WTC11 (cell line): ENCODE results near the gene FOXP1. TPM values are rescaled to one million over a fixed set of nuclear protein-coding genes. Genes with fewer than 3 reads are reported as not detected.

Experiments used
- ATAC-seq: fragments of 200-7000 bp; cut with Tn5 transposase; 2 replicates; pipeline ENCODE4 v1.10.0; 2021; ENCODE audit warnings: mild to moderate bottlenecking, moderate library complexity
- CTCF ChIA-PET: fragments of 300-600 bp; sonication (Branson Sonifier 250); formaldehyde crosslinking; loops from one replicate; lab custom pipeline; 2021; ENCODE audit warnings: antibody characterized with exemption; lab: Charles Lee
- POLR2A ChIA-PET: fragments of 350-600 bp; sonication (Branson Sonifier 250); formaldehyde crosslinking; loops from one replicate; lab custom pipeline; 2021; ENCODE audit warnings: antibody characterized with exemption; lab: Charles Lee
- DNase-seq: peaks from one replicate; pipeline ENCODE4 v3.0.0; 2021; ENCODE audit warnings: low spot score
- H3K27ac Mint-ChIP-seq: 2 replicates; pipeline ENCODE4 v1.8.0; 2021; ENCODE audit warnings: mixed read lengths
- H3K27me3 Mint-ChIP-seq: 2 replicates; pipeline ENCODE4 v1.8.0; 2021; ENCODE audit warnings: low read depth, mild to moderate bottlenecking, moderate library complexity, mixed read lengths
- H3K36me3 Mint-ChIP-seq: 2 replicates; pipeline ENCODE4 v1.8.0; 2021; ENCODE audit warnings: mixed read lengths
- H3K4me1 Mint-ChIP-seq: 2 replicates; pipeline ENCODE4 v1.8.0; 2022; ENCODE audit warnings: mixed read lengths
- H3K4me3 Mint-ChIP-seq: 2 replicates; pipeline ENCODE4 v1.8.0; 2021; ENCODE audit warnings: mild to moderate bottlenecking, moderate library complexity, mixed read lengths
- H3K9me3 Mint-ChIP-seq: 2 replicates; pipeline ENCODE4 v1.8.0; 2021; ENCODE audit warnings: mixed read lengths
- ATF1 ChIP-seq: sonication (generic); formaldehyde crosslinking; IDR thresholded peaks from 2 replicates; pipeline ENCODE4 v1.8.1; 2023; ENCODE audit warnings: mild to moderate bottlenecking, moderate library complexity, missing genetic modification reagents
- GABPB1 ChIP-seq: sonication (generic); formaldehyde crosslinking; IDR thresholded peaks from 2 replicates; pipeline ENCODE4 v1.8.1; 2023; ENCODE audit warnings: mild to moderate bottlenecking, missing genetic modification reagents
- GRHL2 ChIP-seq: fragments of 250-450 bp; sonication (Bioruptor Pico); IDR thresholded peaks from 2 replicates; pipeline ENCODE4 v1.8.0; 2022; ENCODE audit warnings: mild to moderate bottlenecking, moderate library complexity; ENCODE audit not compliant: insufficient replicate concordance, severe bottlenecking
- GTF2I ChIP-seq: fragments of 250-450 bp; sonication (Bioruptor Pico); conservative IDR thresholded peaks from 2 replicates; pipeline ENCODE4 v1.4.0; 2021; ENCODE audit warnings: mild to moderate bottlenecking
- NR1H2 ChIP-seq: sonication (generic); formaldehyde crosslinking; IDR thresholded peaks from 2 replicates; pipeline ENCODE4 v1.9.0; 2021; ENCODE audit warnings: mild to moderate bottlenecking, moderate library complexity, missing genetic modification reagents
- PRRX2 ChIP-seq: fragments of 250-450 bp; sonication (Bioruptor Pico); IDR thresholded peaks from 2 replicates; pipeline ENCODE4 v1.8.0; 2021; ENCODE audit warnings: mild to moderate bottlenecking
- RELA ChIP-seq: sonication (generic); formaldehyde crosslinking; IDR thresholded peaks from 2 replicates; pipeline ENCODE4 v1.8.1; 2022; ENCODE audit warnings: missing genetic modification reagents, mild to moderate bottlenecking, borderline replicate concordance
- SP1 ChIP-seq: sonication (generic); formaldehyde crosslinking; conservative IDR thresholded peaks from 2 replicates; pipeline ENCODE4 v1.8.1; 2022; ENCODE audit warnings: missing genetic modification reagents
- TEAD4 ChIP-seq: sonication (generic); formaldehyde crosslinking; IDR thresholded peaks from 2 replicates; pipeline ENCODE4 v1.8.0; 2022; ENCODE audit warnings: mild to moderate bottlenecking, missing genetic modification reagents
- ZNF219 ChIP-seq: sonication (generic); formaldehyde crosslinking; IDR thresholded peaks from 2 replicates; pipeline ENCODE4 v1.8.0; 2023; ENCODE audit warnings: missing genetic modification reagents, mild to moderate bottlenecking, borderline replicate concordance
- ZNF416 ChIP-seq: fragments of 250-450 bp; sonication (Bioruptor Pico); IDR thresholded peaks from 2 replicates; pipeline ENCODE4 v1.9.0; 2021; ENCODE audit warnings: mild to moderate bottlenecking, inconsistent platforms
- total RNA-seq: library from RNA; stranded (reverse); gene quantifications from 3 replicates; pipeline ENCODE4 v1.2.3, GENCODE V29; 2021
- TF ChIP-seq, protein P1 (sequence below): sonication (generic); formaldehyde crosslinking; IDR thresholded peaks from 2 replicates; pipeline ENCODE4 v1.8.1; 2022; ENCODE audit warnings: low read depth, mild to moderate bottlenecking, moderate library complexity, missing genetic modification reagents, borderline replicate concordance
- TF ChIP-seq, protein P2 (sequence below): fragments of 250-450 bp; sonication (Bioruptor Pico); IDR thresholded peaks from 2 replicates; pipeline ENCODE4 v1.9.0; 2021; ENCODE audit warnings: mild to moderate bottlenecking, borderline replicate concordance
- TF ChIP-seq, protein P3 (sequence below): sonication (generic); formaldehyde crosslinking; IDR thresholded peaks from 2 replicates; pipeline ENCODE4 v1.8.1; 2023; ENCODE audit warnings: mild to moderate bottlenecking, missing genetic modification reagents, moderate library complexity

Gene FOXP1
- total RNA-seq, 1 experiment from 2014 or later, result 25.8 TPM

DNA sequence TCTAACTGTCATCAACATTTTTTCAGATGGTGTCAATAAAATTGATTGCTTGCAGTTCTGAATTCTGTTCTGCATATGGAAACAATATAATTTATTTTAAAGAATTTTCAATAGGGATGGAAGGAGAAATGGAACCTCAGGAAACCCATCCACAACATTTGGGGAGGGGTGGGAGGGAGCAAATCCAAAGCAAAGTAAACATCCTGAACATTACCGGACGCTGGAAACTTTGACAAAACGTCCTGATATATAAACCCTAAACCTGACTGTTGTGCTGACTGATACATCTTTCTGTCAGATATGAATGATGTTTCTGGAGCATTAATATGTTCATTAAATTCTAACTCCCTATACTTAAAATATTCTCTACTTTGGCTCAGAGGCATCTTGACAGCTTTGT lies 479.0 kb downstream of the FOXP1 start (continued):
- TF ChIP-seq RELA (CRISPR knock-in tag), result no peak
- TF ChIP-seq TEAD4 (CRISPR knock-in tag), result no peak
- TF ChIP-seq NR1H2 (CRISPR knock-in tag), result no peak
- TF ChIP-seq, protein P1, sequence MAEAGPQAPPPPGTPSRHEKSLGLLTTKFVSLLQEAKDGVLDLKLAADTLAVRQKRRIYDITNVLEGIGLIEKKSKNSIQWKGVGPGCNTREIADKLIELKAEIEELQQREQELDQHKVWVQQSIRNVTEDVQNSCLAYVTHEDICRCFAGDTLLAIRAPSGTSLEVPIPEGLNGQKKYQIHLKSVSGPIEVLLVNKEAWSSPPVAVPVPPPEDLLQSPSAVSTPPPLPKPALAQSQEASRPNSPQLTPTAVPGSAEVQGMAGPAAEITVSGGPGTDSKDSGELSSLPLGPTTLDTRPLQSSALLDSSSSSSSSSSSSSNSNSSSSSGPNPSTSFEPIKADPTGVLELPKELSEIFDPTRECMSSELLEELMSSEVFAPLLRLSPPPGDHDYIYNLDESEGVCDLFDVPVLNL (CRISPR knock-in tag), result no peak

DNA sequence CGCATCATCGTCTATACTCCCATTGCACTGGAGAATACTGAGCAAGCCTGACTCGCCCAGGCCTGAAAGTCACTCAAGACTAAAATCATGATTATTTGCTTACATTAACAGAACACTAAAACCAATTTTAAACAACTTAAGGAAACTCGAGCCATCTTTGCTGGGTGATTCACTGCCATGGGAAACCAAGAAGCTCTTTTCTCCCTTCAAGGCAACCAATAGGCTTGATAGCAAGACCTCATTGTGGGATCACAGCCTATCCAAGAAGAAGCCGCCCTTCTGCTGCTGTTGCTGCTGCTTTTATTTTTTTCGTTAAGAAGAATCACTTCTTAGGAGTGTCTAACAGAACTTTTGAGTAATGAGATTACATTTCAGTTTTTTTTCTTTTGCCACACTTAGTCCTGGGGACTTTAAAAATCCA lies 479.4 kb downstream of the FOXP1 start:
- no peak for TF ChIP-seq GTF2I
- TF ChIP-seq, protein P2, sequence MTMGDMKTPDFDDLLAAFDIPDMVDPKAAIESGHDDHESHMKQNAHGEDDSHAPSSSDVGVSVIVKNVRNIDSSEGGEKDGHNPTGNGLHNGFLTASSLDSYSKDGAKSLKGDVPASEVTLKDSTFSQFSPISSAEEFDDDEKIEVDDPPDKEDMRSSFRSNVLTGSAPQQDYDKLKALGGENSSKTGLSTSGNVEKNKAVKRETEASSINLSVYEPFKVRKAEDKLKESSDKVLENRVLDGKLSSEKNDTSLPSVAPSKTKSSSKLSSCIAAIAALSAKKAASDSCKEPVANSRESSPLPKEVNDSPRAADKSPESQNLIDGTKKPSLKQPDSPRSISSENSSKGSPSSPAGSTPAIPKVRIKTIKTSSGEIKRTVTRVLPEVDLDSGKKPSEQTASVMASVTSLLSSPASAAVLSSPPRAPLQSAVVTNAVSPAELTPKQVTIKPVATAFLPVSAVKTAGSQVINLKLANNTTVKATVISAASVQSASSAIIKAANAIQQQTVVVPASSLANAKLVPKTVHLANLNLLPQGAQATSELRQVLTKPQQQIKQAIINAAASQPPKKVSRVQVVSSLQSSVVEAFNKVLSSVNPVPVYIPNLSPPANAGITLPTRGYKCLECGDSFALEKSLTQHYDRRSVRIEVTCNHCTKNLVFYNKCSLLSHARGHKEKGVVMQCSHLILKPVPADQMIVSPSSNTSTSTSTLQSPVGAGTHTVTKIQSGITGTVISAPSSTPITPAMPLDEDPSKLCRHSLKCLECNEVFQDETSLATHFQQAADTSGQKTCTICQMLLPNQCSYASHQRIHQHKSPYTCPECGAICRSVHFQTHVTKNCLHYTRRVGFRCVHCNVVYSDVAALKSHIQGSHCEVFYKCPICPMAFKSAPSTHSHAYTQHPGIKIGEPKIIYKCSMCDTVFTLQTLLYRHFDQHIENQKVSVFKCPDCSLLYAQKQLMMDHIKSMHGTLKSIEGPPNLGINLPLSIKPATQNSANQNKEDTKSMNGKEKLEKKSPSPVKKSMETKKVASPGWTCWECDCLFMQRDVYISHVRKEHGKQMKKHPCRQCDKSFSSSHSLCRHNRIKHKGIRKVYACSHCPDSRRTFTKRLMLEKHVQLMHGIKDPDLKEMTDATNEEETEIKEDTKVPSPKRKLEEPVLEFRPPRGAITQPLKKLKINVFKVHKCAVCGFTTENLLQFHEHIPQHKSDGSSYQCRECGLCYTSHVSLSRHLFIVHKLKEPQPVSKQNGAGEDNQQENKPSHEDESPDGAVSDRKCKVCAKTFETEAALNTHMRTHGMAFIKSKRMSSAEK (CRISPR knock-in tag), result no peak
- no peak for TF ChIP-seq ATF1
- no peak for TF ChIP-seq ZNF219 (CRISPR knock-in tag)
- TF ChIP-seq, protein P3, sequence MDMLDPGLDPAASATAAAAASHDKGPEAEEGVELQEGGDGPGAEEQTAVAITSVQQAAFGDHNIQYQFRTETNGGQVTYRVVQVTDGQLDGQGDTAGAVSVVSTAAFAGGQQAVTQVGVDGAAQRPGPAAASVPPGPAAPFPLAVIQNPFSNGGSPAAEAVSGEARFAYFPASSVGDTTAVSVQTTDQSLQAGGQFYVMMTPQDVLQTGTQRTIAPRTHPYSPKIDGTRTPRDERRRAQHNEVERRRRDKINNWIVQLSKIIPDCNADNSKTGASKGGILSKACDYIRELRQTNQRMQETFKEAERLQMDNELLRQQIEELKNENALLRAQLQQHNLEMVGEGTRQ (CRISPR knock-in tag), result no peak
- TF ChIP-seq GABPB1, result no peak
- no peak for TF ChIP-seq TEAD4 (CRISPR knock-in tag)
- TF ChIP-seq PRRX2, result no peak
- TF ChIP-seq GRHL2 (CRISPR knock-in tag), result no peak
- TF ChIP-seq RELA (CRISPR knock-in tag), result no peak
- Mint-ChIP-seq H3K4me1 (peaks cover 14% of the 10 kb centered on the region), H3K4me3 (no peak overlapping the region), H3K27me3 (no peaks in the 10 kb centered on the region), H3K36me3 (no peaks in the 10 kb centered on the region), H3K9me3 (no peaks in the 10 kb centered on the region), H3K27ac (no peak overlapping the region)
- POLR2A ChIA-PET, result no interaction called here
- ATAC-seq (no peak), DNase-seq (no peak)
- CTCF ChIA-PET, result no interaction called here

DNA sequence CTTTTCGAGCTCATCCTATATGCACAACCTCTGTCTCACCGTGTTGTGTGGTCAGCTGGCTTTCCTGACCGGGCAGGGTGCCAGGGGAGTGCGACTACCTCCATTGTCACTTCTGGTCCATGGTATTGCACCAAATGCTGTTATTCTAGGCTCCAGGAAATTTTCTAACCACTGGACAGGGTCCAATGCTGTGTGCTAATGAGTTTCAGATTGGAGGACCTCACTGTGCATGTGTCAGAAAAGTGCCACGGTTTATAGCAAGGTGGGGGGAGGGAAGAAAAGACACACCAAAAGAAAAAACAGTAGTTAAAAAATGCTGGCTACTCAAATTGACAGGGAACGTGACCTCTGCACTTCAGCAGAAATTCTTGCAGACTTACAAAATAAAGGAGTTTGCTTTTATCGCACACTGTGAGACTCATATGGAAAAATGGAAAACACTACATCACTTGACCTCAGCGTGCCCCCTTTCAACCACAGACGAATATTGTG lies 480.1 kb downstream of the FOXP1 start:
- ATAC-seq (no peak), DNase-seq (no peak)
- Mint-ChIP-seq H3K27ac (no peak overlapping the region), H3K36me3 (no peaks in the 10 kb centered on the region), H3K4me1 (peaks cover 14% of the 10 kb centered on the region), H3K4me3 (no peak overlapping the region), H3K9me3 (no peaks in the 10 kb centered on the region), H3K27me3 (no peaks in the 10 kb centered on the region)
- no peak for TF ChIP-seq ZNF416 (CRISPR knock-in tag)
- TF ChIP-seq SP1 (CRISPR knock-in tag), result no peak
- no peak for TF ChIP-seq GRHL2 (CRISPR knock-in tag)
- ChIA-PET CTCF (no interaction called here), POLR2A (no interaction called here)
